NCI-H345 treated with DMSO at 0.1 percent for 48 hours (cell line): Measurements from ENCODE around the gene ATP13A2.

Experiments used
- DNase-seq: peaks from one replicate; lab custom pipeline; 2025; ENCODE audit not compliant: unreplicated experiment; lab: John Stamatoyannopoulos, UW

Gene ATP13A2

DNA sequence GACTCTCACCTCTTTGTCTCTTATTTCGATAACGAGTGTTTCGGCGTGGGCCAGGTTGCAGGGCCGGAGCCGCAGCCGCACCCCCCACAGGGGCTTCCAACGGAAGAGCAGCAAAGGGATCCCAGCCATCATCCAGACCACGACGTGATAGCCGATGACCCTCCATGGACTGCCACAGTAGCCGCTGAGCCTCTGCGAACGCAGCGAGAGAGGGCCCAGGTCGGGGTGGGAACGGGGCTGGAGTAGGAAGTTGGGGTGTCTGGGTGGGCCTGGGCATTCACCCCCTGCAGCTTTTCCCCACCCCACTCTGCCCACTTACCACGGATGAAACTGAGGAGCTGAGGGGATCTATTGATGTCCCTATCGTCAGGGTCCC lies 6.4 kb downstream of the ATP13A2 start:
- no peak for DNase-seq

GRCh38 chr1:17004466-17005364 lies 7.0 kb downstream of the ATP13A2 start:
- DNase-seq = no peak

GRCh38 chr1:17002524-17002902 lies 9.2 kb downstream of the ATP13A2 start:
- DNase-seq = no peak

GRCh38 chr1:17001760-17002523 lies 9.8 kb downstream of the ATP13A2 start:
- DNase-seq = no peak

DNA sequence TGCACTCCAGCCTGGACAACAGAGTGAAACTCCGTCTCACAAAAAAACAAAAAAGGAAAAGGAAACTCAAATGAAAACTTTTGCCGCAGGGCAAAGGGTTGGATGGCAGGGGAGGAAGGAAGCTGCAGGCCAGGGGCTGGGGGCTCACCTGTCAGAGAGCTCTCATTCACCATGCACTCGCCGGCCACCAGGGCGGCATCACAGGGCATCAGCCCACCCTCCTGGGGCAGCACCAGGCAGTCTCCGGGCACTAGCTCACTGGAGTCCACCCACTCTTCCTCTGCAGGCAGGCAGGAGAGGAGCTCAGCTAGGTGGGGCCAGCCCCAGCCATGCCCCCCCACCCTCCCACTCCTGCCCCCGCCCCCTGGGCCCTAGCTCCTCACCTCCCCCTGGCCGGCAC lies 11.9 kb downstream of the ATP13A2 start:
- no peak for DNase-seq

DNA sequence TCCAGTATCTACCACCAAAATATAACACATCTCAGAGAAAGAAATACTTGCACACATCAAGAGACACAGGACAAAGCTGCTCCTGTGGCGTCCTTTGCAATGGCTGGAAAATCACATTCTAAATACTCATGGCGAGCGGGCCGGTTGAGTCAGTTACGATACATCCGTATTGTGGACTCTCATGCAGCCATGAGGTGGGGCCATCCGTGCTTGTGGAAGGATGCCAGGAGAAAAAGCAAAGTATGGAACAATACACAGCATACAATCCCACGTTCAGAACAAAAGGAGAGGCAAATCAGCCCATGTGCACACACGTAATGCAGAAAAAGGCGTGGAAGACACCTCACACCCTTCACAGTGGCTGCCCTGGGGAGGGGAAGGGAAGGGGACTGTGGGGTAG lies 13.1 kb downstream of the ATP13A2 start:
- no peak for DNase-seq

- no peak for DNase-seq
Observed at GRCh38 chr1:16996845-16997244, 14.9 kb downstream of the ATP13A2 start.

DNA sequence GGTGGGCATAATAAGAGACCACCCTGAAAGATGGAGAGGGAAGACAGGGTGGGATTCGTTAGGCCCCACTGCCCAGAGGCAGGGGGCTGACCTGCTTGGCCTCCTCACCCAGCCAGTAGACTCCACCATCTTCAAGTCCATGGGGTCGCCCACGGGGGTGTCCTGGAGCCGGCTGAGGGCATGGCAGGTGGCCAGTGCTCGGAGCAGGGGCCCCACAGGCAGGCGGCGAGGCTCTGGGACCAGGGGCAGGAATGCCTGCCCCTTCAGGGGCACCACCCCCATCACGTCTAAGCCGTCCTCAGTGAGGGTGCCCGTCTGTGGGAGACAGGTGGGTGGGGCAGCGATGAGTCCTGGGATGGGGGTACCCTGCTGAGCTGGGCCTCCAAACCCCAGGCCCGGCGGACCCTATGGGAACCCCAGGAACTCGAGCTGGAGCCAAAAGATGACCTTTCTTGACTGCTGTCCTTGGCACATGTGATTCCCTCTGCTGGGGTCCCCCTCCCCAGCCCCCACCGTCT lies 18.1 kb downstream of the ATP13A2 start:
- no peak for DNase-seq

GRCh38 chr1:16992675-16993074 lies 19.1 kb downstream of the ATP13A2 start:
- no peak for DNase-seq

DNA sequence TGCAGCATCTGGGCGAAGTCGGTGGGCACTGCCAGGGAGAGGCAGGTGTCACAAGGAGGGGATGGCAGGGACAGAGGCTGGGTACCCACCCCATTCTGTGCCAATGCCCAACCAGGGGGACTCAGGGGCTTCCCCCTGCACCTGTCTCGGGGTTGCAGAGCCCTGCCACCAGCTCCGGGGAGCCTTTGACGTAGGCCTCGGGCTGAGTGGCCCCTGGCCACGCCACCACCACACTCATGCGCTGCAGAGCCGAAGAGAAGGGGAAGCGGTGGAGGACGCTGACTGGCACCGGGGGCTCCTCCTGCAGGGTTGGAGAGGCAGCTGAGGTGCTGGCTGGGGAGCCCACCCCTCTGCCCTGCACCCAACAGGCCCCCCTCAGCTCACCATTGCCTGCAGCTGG lies 19.6 kb downstream of the ATP13A2 start:
- no peak for DNase-seq

- DNase-seq = no peak
Observed at GRCh38 chr1:16991571-16991970, 20.2 kb downstream of the ATP13A2 start.

GRCh38 chr1:16989676-16990391 lies 21.9 kb downstream of the ATP13A2 start:
- no peak for DNase-seq

DNA sequence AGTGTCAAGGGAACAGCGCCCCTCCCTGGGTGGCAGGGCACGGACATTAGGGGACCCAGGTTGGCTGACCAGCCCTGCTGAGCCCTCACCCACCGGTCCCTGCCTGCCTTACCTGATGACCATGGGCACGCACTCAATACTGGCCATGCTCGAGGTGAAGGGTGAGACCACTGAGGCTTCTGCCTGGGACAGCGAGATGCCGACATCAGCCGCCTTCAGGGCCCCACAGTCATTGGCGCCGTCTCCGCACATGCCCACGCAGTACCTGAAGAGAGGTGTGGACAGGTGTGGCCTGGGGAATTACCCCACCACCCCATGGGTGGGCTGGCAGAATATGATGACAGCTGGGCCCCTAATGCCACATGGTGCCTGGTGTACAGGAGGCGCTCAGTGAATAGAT lies 23.5 kb downstream of the ATP13A2 start:
- no peak for DNase-seq

DNA sequence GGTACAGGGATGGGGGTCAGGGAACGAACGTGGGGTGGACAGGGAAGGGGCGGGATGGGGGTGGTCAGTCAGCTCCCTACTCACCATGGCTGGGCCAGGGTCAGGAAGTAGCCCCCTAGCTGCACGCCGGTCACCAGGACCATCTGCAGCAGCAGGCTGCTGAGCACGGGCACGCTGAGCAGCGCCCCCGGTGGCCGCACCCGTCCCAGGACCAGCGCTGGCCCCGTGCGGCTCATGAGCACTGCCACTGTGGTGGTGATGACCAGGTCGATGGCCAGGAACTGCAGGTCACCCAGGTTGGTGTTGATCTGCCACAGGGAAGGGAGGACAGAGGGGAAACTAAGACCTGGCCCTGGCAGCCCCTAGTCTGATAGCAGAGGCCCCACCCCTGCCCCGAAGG lies 24.8 kb downstream of the ATP13A2 start:
- DNase-seq = no peak

DNA sequence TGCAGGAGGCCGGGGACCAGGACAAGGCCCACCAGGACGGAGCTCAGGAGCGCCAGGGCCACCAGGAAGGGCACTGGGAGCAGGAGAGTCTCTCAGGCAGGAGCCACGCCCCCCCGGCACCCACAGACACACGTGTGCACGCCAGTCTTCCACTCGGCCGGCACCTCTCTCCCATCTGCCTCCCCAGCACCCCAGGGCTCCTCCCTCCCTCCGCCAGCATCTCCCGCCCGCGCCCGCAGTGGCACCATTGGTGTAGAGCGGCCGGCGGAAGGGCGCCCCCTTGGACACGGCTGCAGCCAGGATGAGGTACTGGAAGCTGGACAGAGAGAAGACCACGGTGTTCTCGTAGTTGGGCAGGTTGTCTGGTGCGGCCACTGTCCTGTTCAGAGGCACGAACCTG lies 25.2 kb downstream of the ATP13A2 start:
- DNase-seq = no peak

GRCh38 chr1:16986113-16986512 lies 25.6 kb downstream of the ATP13A2 start:
- DNase-seq = no peak

GRCh38 chr1:16984717-16985116 lies 27.0 kb downstream of the ATP13A2 start:
- no peak for DNase-seq

DNA sequence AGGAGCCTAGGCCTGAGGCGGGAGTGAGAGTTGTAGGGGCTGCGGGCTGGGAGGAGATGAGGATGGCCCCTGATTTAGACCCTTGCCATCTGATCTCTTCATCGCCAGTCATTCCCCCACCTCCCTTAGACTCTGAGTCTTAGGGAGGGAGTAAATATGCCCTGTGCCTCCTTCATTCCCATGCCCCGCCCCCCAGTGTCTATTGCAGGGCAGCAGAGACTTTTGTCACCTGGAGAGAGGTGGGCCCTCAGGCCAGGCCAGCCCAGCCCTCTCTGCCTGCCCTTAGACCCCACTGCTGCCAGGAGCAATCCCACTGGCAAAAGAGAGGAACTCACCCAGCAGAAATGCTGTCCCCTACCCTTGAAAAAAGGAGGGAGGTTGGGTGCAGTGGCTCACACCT lies 28.1 kb downstream of the ATP13A2 start:
- no peak for DNase-seq

DNA sequence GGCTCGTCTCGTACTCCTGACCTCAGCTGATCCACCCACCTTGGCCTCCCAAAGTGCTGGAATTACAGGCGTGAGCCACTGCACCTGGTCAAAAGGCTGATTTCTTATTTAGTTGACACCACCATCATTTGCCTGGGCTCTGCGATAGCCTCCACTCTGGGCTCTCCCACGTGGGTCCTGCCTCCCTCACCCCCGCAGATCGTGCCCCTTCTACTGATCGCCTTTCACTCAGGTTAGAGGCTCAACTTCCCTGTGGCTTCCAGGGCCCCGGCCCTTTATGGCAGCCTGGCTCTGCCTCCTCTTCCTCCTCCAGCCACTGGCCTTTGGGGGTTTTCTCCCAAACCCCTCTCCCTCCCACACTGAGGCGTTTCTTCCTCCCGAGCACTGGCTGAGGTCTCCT lies 28.8 kb downstream of the ATP13A2 start:
- DNase-seq = no peak

DNA sequence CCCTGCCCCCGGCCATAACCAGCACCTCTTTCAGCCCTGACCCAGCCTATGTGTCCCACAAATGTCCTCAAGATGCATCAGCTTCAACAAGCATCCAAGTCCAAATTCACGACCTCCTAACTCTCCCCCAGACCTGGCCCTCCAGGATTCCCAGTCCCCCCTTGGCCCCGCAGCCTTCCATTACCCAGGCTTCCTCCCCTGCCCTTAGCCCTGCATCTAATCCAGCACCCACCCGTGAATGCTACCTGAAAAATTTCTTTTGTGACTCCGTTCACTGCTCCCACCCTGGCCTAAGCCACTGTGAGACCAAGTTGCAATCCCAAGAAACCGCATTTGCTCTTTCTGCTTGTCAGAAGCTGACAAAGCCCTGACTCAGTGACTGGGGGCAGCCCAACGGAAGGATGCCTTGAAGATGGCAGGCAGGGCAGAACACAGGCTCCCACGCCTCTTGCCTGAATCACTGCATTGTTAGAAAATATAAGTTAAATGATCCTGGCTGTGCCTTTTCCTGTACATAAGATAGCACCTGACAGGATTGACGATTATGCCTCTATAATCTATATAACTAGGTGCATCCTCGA lies 30.4 kb downstream of the ATP13A2 start:
- no peak for DNase-seq
